IPS DF 6.9 (cell line): Measurements from ENCODE around the gene PAK5.
"Not testable (repeated sequence)": the region's sequence is repeated elsewhere in the genome, so short reads cannot be mapped to it uniquely, and the experiment has no call there.

Experiments used
- DNase-seq: peaks from one replicate; pipeline ENCODE4 v3.0.0-alpha.2; 2013; ENCODE audit warnings: low read depth, low spot score
- H3K27ac ChIP-seq: one replicate; pipeline ENCODE4 v1.5.1; 2013; ENCODE audit warnings: low read length, control low read depth
- H3K27me3 ChIP-seq: 2 replicates; pipeline ENCODE4 v1.6.1; 2013; ENCODE audit warnings: mild to moderate bottlenecking, low read length; ENCODE audit not compliant: control insufficient read depth, insufficient read depth
- H3K36me3 ChIP-seq: 2 replicates; pipeline ENCODE4 v1.6.1; 2013; ENCODE audit warnings: low read length; ENCODE audit not compliant: control insufficient read depth, insufficient read depth
- H3K4me1 ChIP-seq: 2 replicates; pipeline ENCODE4 v1.6.1; 2013; ENCODE audit warnings: low read length; ENCODE audit not compliant: control insufficient read depth, insufficient read depth
- H3K4me3 ChIP-seq: 2 replicates; pipeline ENCODE4 v1.5.1; 2013; ENCODE audit warnings: mild to moderate bottlenecking, low read length
- H3K9me3 ChIP-seq: 2 replicates; pipeline ENCODE4 v1.6.1; 2013; ENCODE audit warnings: low read length, inconsistent platforms; ENCODE audit not compliant: control insufficient read depth, insufficient read depth
- WGBS: extraction: QIAGEN DNeasy Blood & Tissue Kit; methylation state at CpG from one replicate; pipeline ENCODE4 v1.1.7; 2013; ENCODE audit warnings: mixed read lengths, missing lambda C conversion rate; ENCODE audit not compliant: insufficient read length, insufficient coverage; 5-methylcytosine and 5-hydroxymethylcytosine counted together

Gene PAK5

GRCh38 chr20:9647741-9648140, 191.1 kb downstream of the PAK5 start:
- H3K4me1 ChIP-seq = no peaks in the 10 kb centered on the region
- H3K36me3 ChIP-seq = no peaks in the 10 kb centered on the region
- no peaks in the 10 kb centered on the region for H3K27me3 ChIP-seq
- H3K9me3 ChIP-seq = no peaks in the 10 kb centered on the region
- no CpG with 5 or more reads among the region's 2 CpGs for WGBS
- no peak overlapping the region for H3K27ac ChIP-seq
- DNase-seq = no peak
- H3K4me3 ChIP-seq = no peak overlapping the region

DNA sequence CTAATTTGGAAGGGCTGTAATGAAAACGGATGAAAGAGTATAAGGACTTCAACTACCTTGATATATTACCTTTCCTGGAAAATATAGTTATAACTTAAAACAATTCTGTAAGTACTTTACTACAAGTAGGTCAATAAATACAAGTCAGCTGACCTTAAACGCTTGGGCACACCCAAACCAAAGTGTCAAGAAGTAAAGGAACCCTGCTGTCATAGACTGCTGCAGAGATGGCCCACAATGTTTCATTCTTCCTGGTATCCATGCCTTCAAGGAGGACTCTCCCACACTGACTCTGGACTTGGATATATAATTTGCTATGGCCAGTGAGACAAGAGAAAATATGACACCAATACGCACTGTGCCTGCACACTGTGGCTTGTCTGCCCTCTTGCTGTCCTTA, 192.5 kb downstream of the PAK5 start:
- no CpG with 5 or more reads among the region's 3 CpGs for WGBS
- no peak overlapping the region for H3K27ac ChIP-seq

GRCh38 chr20:9642882-9643281, 196.0 kb downstream of the PAK5 start:
- Histone ChIP-seq H3K27me3 (no peaks in the 10 kb centered on the region), H3K9me3 (no peaks in the 10 kb centered on the region), H3K36me3 (no peaks in the 10 kb centered on the region), H3K27ac (no peak overlapping the region), H3K4me3 (no peak overlapping the region), H3K4me1 (no peaks in the 10 kb centered on the region)
- DNase-seq = no peak

More for the DNA sequence above, 192.5 kb downstream of the PAK5 start:
- no peak for DNase-seq
- Histone ChIP-seq H3K27me3 (no peaks in the 10 kb centered on the region), H3K36me3 (no peaks in the 10 kb centered on the region), H3K4me1 (no peaks in the 10 kb centered on the region), H3K9me3 (no peaks in the 10 kb centered on the region), H3K4me3 (no peak overlapping the region)

DNA sequence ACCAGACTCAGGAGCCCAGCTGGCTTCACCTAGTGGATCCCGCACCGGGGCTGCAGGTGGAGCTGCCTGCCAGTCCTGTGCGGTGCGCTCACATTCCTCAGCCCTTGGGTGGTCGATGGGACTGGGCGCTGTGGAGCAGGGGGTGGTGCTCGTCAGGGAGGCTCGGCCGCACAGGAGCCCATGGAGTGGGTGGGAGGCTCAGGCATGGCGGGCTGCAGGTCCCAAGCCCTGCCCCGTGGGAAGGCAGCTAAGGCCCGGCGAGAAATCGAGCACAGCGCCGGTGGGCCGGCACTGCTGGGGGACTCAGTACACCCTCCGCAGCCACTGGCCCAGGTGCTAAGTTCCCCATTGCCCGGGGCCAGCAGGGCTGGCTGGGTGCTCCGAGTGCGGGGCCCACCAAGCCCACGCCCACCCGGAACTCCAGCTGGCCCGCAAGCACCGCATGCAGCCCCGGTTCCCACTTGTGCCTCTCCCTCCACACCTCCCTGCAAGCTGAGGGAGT, 197.3 kb downstream of the PAK5 start:
- H3K27ac ChIP-seq, H3K27me3 ChIP-seq, H3K36me3 ChIP-seq, H3K4me3 ChIP-seq, H3K4me1 ChIP-seq, H3K9me3 ChIP-seq, DNase-seq: not testable (repeated sequence)
- no CpG with 5 or more reads among the region's 26 CpGs for WGBS

DNA sequence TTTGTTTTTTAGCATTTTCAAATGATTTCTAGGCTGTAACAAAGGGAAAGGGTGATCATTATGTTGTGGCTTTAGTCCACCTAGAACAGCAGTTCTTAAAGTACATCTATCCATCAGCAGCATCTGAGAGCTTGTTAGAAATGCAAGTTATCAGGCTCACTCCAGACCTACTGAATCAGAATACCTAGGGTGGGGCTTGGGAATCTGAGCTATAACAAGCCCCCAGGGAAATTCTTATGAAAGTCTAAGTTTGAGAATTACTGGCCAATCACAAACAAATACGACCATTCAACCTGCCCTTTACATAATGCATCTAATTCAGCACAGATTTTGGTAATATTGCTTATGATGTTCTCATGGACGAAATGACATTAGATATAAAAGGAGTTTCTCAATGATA, 201.0 kb downstream of the PAK5 start:
- Histone ChIP-seq H3K27me3 (no peaks in the 10 kb centered on the region), H3K4me1 (no peaks in the 10 kb centered on the region), H3K4me3 (no peak overlapping the region), H3K36me3 (no peaks in the 10 kb centered on the region), H3K27ac (no peak overlapping the region), H3K9me3 (no peaks in the 10 kb centered on the region)
- no CpG with 5 or more reads among the region's 2 CpGs for WGBS
- no peak for DNase-seq

- Histone ChIP-seq H3K27me3 (no peaks in the 10 kb centered on the region), H3K27ac (no peak overlapping the region), H3K4me3 (no peak overlapping the region), H3K36me3 (no peaks in the 10 kb centered on the region), H3K4me1 (no peaks in the 10 kb centered on the region), H3K9me3 (no peaks in the 10 kb centered on the region)
- no peak for DNase-seq
- no CpG with 5 or more reads among the region's 1 CpG for WGBS
Measured at GRCh38 chr20:9635750-9636149, 203.1 kb downstream of the PAK5 start.

- no peak for DNase-seq
- no peak overlapping the region for H3K27ac ChIP-seq
- no peaks in the 10 kb centered on the region for H3K36me3 ChIP-seq
- no peak overlapping the region for H3K4me3 ChIP-seq
- no peaks in the 10 kb centered on the region for H3K4me1 ChIP-seq
- no peaks in the 10 kb centered on the region for H3K9me3 ChIP-seq
- H3K27me3 ChIP-seq = no peaks in the 10 kb centered on the region
Measured at GRCh38 chr20:9634327-9634726, 204.5 kb downstream of the PAK5 start.

DNA sequence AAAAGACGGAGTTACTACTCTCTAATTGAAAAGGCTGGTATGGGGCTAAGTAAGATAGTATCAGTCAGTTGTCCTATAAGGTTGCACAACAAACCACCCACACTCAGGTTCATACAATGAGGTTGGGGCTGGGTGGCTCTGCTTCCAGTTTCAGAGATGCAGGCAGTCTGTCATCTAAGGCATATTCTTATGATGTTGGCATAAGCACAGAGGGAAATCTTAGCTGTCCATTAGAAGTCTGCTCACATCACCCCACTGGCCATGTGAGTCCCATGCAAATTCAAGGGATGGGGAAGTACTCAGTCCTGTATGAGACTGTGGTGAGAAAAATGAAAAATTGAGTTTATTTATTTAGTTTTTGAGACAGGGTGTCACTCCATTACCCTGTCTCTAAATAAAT, 205.9 kb downstream of the PAK5 start:
- H3K4me1 ChIP-seq = no peaks in the 10 kb centered on the region
- no peak overlapping the region for H3K27ac ChIP-seq
- H3K27me3 ChIP-seq = no peaks in the 10 kb centered on the region
- H3K4me3 ChIP-seq = no peak overlapping the region
- WGBS = no CpG with 5 or more reads among the region's 1 CpG
- no peaks in the 10 kb centered on the region for H3K9me3 ChIP-seq
- DNase-seq = no peak
- H3K36me3 ChIP-seq = no peaks in the 10 kb centered on the region

DNA sequence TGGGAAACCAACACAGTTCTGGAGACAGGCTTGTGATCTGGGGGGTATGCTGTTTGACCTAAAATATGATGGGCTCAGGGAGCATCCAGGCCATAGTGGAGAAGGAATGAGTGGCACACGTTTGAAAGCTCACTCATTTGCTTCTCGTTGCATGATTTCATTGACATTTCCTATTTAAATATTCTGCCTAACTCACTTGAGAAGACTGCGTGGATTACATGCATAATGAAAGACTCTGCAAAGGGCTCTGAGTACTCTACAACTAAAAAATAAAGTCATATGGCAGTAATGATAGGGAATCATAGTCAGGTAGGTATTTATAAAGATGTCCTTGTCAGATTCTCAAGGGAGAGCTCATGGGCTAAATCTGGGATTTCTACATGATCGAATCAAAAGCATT, 206.6 kb downstream of the PAK5 start:
- H3K27ac ChIP-seq = no peak overlapping the region
- DNase-seq = no peak
- H3K4me1 ChIP-seq = no peaks in the 10 kb centered on the region
- WGBS = no CpG with 5 or more reads among the region's 4 CpGs
- H3K27me3 ChIP-seq = no peaks in the 10 kb centered on the region
- no peak overlapping the region for H3K4me3 ChIP-seq
- H3K9me3 ChIP-seq = no peaks in the 10 kb centered on the region
- H3K36me3 ChIP-seq = no peaks in the 10 kb centered on the region

DNA sequence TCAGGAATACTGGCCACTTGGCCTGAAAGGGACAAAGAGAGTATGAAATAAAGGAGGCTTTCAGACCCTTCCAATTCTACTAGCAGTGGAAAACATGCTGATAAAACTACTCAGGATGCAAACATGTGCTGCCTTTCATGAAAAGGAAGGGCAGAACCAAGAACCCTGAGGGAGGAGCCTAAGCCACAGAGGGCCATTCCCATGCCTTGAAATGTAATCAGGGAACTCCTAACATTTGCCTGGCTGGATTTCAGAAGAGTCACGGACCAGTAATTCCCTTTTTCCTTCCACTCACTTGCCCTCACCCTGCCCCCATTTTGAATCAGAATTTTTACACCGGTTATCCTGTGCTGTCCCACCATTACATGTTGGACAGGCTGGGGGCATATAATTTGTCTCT, 208.3 kb downstream of the PAK5 start:
- no peak overlapping the region for H3K27ac ChIP-seq
- no peak for DNase-seq
- no CpG with 5 or more reads among the region's 2 CpGs for WGBS
- no peaks in the 10 kb centered on the region for H3K36me3 ChIP-seq
- no peaks in the 10 kb centered on the region for H3K27me3 ChIP-seq
- H3K4me3 ChIP-seq = no peak overlapping the region
- H3K9me3 ChIP-seq = no peaks in the 10 kb centered on the region
- no peaks in the 10 kb centered on the region for H3K4me1 ChIP-seq

DNA sequence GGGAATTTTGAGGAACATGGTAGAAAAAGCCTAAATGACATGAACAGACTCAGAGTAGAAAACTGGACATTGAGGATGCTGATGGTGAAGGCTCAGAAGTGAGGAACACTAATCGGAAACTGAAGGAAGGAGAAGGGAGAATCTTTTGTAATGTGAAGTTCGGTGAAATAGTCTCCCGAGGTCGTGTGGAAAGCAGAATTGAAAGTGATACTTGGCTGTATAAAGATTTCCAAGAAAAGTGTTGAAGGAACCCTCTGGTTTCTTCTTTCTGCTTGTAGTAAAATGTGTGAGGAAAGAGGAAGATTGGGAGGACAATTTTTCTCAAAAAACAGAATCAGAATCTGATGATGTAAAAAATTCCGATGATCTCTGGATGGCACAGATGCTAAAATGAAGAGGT, 209.0 kb downstream of the PAK5 start:
- no peak overlapping the region for H3K4me3 ChIP-seq
- H3K4me1 ChIP-seq = no peaks in the 10 kb centered on the region
- no peak for DNase-seq
- no peaks in the 10 kb centered on the region for H3K36me3 ChIP-seq
- H3K27ac ChIP-seq = no peak overlapping the region
- WGBS = no CpG with 5 or more reads among the region's 5 CpGs
- no peaks in the 10 kb centered on the region for H3K27me3 ChIP-seq
- no peaks in the 10 kb centered on the region for H3K9me3 ChIP-seq
